ENCODE data around the gene ZNF830. TPM values are rescaled to one million over a fixed set of nuclear protein-coding genes. Genes with fewer than 3 reads are reported as not detected.

Gene ZNF830
- total RNA-seq, 1 donor from 2014 or later: 1.9 TPM

DNA sequence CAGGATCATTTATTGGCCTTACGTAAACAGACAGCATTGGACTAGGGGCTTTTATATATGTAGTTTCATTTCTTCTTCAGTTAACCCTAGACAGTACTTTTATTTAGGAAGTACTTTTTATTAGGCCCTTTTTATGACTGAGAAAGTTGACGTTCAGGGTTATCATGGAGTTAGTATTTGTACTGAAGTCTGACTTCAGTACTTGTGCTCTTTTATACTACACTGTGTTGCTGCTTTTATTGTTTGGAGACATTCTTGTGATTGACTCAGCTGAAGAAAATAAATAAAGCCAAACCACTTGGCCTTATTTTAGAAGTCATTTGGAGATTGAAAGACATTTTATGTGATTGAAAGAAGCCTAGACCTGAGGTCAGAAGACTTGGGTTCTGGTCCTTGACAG is 25.9 kb downstream of the ZNF830 start:
- TF ChIP-seq CTCF (IDR thresholded peaks at IDR 0.05): no peak
- Histone ChIP-seq H3K9me3 (no peaks in the 10 kb centered on the region), H3K4me1 (peaks cover 0 to 8% of the 10 kb centered on the region in 2 donors), H3K27me3 (no peaks in the 10 kb centered on the region), H3K27ac (no peak overlapping the region), H3K4me3 (no peak overlapping the region), H3K36me3 (peaks cover 39 to 55% of the 10 kb centered on the region in 2 donors)
- intact Hi-C loops (cut with DNase I): loop anchor here (10.0 kb wide), 1 partner anchor 588 kb away; the partner anchor contains the start of gene PEX12
- no peak for DNase-seq (ENCODE audit: low spot score in 2 of 2)

GRCh38 chr17:34988644-34989043 is 27.3 kb downstream of the ZNF830 start:
- Histone ChIP-seq H3K36me3 (peaks cover 48 to 65% of the 10 kb centered on the region in 2 donors), H3K4me3 (no peak overlapping the region), H3K27me3 (no peaks in the 10 kb centered on the region), H3K9me3 (no peaks in the 10 kb centered on the region), H3K27ac (no peak overlapping the region), H3K4me1 (peaks cover 0 to 3% of the 10 kb centered on the region in 2 donors)
- intact Hi-C loops (cut with DNase I): loop anchor here (10.0 kb wide), 1 partner anchor 586 kb away; the partner anchor contains the start of gene PEX12
- TF ChIP-seq CTCF (IDR thresholded peaks at IDR 0.05): no peak
- no peak for DNase-seq (ENCODE audit: low spot score in 2 of 2)

GRCh38 chr17:34989473-34989872 is 28.1 kb downstream of the ZNF830 start:
- Histone ChIP-seq H3K36me3 (peaks cover 56 to 71% of the 10 kb centered on the region in 2 donors), H3K9me3 (no peaks in the 10 kb centered on the region), H3K27ac (no peak overlapping the region), H3K4me1 (peaks cover 0 to under 1% of the 10 kb centered on the region in 2 donors), H3K4me3 (no peak overlapping the region), H3K27me3 (no peaks in the 10 kb centered on the region)
- intact Hi-C loops (cut with DNase I): loop anchor here (10.0 kb wide), 1 partner anchor 585 kb away; the partner anchor contains the start of gene PEX12
- DNase-seq (ENCODE audit: low spot score in 2 of 2): no peak
- TF ChIP-seq CTCF (IDR thresholded peaks at IDR 0.05): no peak

DNA sequence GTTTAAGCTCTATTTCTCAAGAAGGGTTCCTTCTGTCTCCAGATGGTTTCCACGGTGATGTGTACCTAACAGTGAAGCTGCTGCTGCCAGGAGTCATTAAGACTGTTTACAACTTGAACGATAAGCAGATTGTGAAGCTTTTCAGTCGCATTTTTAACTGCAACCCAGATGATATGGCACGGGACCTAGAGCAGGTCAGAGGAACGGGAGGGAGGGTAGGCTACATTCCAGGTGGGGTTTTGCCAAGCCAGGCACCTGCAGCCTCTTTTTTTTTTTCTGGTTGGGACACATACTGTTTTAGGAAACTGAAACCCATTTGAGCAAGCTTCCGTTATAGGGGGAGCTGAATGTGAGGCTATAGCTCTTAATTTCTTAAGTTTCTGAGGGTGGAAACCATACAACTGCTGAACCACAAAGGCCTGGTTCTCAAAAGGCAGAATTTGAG is 29.6 kb downstream of the ZNF830 start:
- H3K36me3 ChIP-seq: peaks cover 61 to 76% of the 10 kb centered on the region in 2 donors

DNA sequence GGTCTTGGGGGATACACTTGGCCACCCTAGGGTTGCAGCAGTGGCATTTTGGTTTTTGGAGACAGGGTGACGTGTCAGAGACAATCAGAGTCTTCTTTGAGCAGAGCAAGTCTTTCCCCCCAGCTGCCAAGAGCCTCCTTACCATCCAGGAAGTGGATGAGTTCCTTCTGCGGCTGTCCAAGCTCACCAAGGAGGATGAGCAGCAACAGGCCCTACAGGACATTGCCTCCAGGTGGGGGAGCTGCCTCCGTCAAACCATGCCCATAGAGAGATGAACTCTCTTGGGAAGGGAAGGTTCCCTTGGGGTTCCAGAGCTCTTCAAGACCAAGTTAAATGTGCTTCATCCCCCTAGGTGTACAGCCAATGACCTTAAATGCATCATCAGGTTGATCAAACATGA is 30.3 kb downstream of the ZNF830 start:
- TF ChIP-seq CTCF (IDR thresholded peaks at IDR 0.05): no peak
- H3K27ac ChIP-seq: no peak overlapping the region
- intact Hi-C loops (cut with DNase I): no loop called here
- H3K9me3 ChIP-seq: no peaks in the 10 kb centered on the region
- peaks cover 56 to 72% of the 10 kb centered on the region in 2 donors for H3K36me3 ChIP-seq
- H3K4me1 ChIP-seq: no peaks in the 10 kb centered on the region
- no peak overlapping the region for H3K4me3 ChIP-seq
- DNase-seq (ENCODE audit: low spot score in 2 of 2): no peak
- H3K27me3 ChIP-seq: no peaks in the 10 kb centered on the region

More for the DNA sequence above, 29.6 kb downstream of the ZNF830 start:
- intact Hi-C loops (cut with DNase I): no loop called here
- Histone ChIP-seq H3K4me3 (no peak overlapping the region), H3K9me3 (no peaks in the 10 kb centered on the region), H3K27me3 (no peaks in the 10 kb centered on the region), H3K27ac (no peak overlapping the region), H3K4me1 (no peaks in the 10 kb centered on the region)
- DNase-seq (ENCODE audit: low spot score in 2 of 2): no peak
- TF ChIP-seq CTCF (IDR thresholded peaks at IDR 0.05): no peak

DNA sequence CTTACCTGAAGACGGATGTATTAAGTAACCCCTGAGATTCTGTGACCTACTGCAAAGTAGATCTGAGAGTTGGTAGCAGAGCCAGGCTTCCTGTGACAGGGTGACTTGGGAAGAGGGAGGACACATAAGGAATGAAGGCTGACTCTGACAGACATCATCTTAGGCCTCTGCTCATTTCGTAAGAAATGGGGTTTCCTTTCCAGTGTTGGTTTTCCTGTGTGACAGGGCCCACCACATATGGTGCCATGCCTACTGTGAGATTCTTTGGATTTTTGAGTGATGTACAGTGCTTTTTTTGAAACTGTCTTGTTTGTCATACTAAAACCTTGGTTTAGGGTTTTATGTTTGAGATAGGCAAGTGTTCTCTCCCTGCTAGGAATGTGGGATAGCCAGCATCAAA is 31.7 kb downstream of the ZNF830 start:
- no peak for TF ChIP-seq CTCF (IDR thresholded peaks at IDR 0.05)
- H3K4me3 ChIP-seq: no peak overlapping the region
- H3K9me3 ChIP-seq: no peaks in the 10 kb centered on the region
- H3K27me3 ChIP-seq: no peaks in the 10 kb centered on the region
- DNase-seq (ENCODE audit: low spot score in 2 of 2): no peak
- intact Hi-C loops (cut with DNase I): no loop called here
- H3K36me3 ChIP-seq: peaks cover 56 to 63% of the 10 kb centered on the region in 2 donors
- peaks cover 0 to 12% of the 10 kb centered on the region in 2 donors for H3K4me1 ChIP-seq
- H3K27ac ChIP-seq: no peak overlapping the region
